GM21825 (cell line): ENCODE measurements around the gene STX16.

Experiments
- ATAC-seq: cut with Tn5 transposase; IDR thresholded peaks from one replicate; pipeline ENCODE4 v1.9.1; 2021; ENCODE audit warnings: mild to moderate bottlenecking, moderate library complexity; ENCODE audit not compliant: unreplicated experiment

The STX16 gene

GRCh38 chr20:58652606-58653294 lies 1.7 kb downstream of the STX16 start:
- peak; percentile 3 for ATAC-seq

GRCh38 chr20:58654337-58654736 lies 3.3 kb downstream of the STX16 start:
- ATAC-seq, result no peak

DNA sequence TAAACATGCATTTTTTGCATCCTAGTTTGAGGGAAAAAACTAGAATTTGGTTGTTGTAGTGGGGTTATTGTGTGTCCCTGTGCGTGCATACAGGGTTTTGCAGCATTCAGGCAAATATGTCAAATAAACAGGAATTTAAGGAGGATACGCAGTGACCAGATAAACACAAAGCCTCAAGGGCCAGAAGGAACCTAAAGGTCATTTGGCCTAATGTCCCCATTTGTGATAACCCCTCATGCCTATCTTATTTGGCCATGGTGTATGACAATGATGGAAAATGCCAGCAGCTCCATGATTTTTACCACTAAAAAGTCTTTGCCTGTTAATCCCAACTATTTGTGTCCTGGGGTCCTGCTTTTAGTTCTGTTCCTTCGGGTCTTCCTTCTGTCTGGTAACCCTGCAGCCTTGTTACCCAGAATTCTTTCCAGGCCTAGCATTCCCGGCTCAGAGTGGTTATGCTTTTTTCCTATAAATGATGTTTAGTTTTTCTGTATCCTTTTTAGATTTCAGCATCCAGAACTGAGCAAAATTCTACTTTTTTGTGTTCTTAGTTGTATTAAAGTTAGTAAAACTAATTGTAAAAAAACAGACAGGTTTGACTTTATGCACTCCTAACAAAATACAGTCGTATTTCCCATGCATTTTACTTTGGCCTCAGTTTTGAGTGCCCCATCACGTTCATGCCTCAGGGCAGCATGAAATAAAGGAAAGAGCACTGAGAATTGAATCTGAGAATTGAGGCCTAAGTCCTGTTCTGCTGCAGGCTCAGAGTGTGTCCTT lies 4.4 kb downstream of the STX16 start:
- no peak for ATAC-seq

DNA sequence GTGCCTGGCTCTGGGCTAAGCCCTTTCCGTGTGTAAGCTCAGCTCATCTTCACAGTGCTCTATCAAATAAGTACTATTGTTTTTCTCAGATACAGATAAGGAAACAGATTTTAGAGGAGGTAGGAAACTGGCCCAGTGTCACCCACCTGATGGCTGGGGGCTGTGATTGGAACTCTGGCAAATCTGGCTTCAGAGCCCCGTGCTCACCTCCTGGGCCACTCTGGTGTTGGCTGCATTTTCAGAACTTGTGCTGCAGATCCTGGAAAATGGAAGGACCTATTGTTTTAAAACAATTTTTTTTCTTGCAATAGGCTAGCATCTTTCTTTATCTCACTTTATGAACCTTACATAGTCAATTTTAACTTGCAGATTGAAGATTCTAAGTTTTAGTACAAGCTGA lies 5.7 kb downstream of the STX16 start:
- no peak for ATAC-seq

DNA sequence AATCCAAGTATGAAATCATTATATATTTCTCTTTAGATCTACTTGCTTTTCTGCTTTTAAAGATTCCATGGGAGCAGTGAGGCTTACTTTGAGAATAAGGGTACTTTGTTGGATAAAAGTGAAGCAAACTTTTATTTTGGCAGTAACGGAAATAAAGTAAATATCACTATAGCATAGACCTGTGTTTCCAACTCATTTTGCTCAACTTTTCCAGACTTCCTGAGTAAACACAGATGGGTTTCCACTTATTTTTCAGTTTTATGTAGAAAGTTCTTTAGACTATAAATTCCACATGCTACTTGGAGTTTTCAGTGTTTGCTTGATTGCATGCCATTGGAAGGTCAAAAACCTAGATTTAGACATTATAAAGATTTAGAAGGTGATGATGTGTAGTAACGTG lies 6.2 kb downstream of the STX16 start:
- ATAC-seq, result no peak

- ATAC-seq, result no peak
These were observed 6.9 kb downstream of the STX16 start for GRCh38 chr20:58657986-58658385.

DNA sequence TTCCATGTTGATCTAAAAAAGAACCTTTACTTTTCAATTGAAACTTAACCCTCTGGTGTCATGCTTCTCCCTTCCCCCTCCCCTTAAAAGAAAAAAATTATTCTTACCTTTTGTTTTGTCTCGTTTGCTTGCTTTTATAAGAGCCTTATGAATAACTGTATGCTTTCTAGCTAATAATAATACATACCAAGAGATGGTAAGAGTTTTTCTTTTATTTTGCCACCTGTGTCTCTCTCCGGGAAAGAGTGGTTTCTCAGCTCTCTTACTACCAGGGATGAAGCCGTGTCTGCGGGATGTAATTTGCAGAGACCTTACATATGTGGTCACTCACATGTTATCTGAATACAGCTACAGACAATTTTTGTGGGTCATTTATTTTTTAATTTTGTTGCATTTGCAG lies 7.7 kb downstream of the STX16 start:
- ATAC-seq, result no peak

DNA sequence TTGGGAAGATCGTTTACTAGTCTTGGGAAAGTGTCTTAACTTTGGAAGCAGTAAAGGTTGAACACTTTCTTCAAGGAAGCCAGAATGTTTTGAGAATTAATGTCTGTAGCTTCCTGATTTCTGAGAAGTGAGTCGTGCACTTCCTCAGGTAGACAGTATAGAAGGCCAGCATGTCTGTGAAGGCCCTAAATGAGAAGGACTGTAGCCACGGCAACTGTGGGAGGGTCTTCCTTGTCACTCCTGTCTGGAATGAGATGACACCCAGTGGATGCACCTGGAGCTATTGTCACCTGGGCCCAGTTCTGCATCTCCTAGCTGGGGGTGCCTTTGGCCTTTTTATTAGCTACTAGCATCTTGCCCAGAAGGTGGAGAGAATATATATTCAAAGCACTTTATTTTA lies 8.8 kb downstream of the STX16 start:
- no peak for ATAC-seq

GRCh38 chr20:58660855-58661597 lies 9.9 kb downstream of the STX16 start:
- ATAC-seq, result no peak

DNA sequence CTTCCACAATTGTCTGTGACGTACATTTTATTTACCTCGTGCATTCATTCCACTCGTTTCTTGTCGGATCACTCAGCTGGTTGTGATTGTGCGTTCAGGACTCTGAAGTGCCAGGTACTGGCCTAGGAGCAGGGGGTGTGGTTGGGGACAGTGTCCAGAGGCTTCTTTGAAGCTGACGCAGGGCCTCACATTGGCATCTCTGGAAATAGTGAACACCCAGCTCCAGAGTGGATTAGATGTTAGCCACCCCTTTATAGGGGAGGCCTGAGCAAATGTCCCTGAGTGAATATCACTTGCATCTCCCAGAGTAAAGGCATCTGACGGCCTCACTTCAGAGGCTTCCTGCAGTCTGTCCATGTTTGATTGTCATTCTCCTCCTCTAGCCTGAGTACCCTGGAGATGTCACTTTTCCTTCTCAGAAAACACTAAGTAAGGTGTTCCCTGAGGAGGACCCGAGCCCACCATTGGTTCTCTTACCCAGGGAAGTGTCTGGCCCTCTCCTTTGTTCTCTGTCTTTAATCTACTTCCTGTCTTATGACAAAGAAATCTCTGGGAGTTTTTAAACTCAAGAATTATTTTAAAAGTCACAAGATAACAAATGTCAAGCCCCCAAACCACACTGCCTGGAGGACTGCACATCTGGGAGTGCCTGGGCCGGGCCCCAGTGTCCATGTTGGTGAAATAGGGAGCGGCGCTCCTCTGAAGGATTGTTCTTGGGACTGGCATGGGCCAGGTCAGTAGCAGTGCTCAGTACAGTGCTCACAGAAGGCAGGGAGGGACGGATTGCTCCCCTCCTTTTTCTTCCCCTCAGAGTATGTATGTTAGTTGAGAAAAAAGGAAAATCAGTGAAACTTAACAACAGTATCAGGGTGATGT lies 10.8 kb downstream of the STX16 start:
- ATAC-seq, result no peak

DNA sequence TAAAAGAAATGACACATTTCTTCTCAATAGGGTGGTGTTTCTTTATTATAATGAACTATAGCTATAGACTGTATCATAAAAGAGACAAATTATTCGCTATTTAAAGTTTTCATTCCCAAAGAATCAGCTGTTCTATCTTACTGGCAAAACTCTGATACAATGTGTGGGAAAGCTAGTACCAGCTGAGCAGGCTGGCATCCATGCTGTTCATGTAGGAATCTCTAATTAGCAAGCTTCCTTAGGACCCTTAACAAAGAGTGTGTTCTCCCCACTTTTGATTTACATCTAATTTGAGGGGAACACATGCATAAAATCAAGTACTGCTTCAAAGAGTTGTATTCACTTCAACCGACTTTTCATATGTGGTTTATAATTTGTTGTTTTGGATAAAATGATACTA lies 13.2 kb downstream of the STX16 start:
- no peak for ATAC-seq

- ATAC-seq, result no peak
These were observed 13.8 kb downstream of the STX16 start for GRCh38 chr20:58664883-58665282.

GRCh38 chr20:58665606-58666005 lies 14.5 kb downstream of the STX16 start:
- no peak for ATAC-seq

GRCh38 chr20:58666702-58667101 lies 15.6 kb downstream of the STX16 start:
- ATAC-seq, result no peak

DNA sequence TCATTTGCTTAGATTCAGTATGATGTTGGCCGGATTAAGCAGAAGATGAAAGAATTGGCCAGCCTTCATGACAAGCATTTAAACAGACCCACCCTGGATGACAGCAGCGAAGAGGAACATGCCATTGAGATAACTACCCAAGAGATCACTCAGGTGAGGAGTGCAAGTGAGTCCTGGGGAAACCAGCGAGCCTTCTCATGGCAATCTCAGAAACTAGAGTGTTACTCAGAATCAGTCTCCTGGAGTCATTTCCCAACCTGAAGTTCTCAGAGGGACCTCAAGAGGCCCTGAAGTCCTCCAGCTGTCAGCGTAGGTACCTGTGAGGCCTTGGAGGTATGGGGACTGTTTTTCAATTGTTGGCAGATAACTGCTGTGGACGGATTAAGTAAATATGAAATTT lies 16.9 kb downstream of the STX16 start:
- ATAC-seq, result no peak

DNA sequence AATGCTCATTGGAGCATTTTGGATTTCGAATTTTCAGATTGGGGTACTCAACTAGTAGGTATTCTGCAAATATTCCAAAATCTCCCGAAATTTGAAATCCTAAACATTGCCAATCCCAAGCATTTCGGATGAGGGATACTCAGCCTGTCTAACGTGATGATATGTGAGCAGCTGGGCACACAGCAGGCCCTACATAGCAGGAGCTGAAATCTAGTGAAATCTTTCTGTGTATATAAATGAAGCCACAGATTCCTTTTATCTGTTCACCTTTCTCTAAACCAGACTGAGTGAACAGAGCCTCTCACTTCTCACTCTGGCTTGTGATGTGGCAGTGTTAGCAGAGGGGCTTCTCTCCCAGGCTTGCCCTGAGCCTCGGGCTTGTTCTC lies 17.8 kb downstream of the STX16 start:
- no peak for ATAC-seq

DNA sequence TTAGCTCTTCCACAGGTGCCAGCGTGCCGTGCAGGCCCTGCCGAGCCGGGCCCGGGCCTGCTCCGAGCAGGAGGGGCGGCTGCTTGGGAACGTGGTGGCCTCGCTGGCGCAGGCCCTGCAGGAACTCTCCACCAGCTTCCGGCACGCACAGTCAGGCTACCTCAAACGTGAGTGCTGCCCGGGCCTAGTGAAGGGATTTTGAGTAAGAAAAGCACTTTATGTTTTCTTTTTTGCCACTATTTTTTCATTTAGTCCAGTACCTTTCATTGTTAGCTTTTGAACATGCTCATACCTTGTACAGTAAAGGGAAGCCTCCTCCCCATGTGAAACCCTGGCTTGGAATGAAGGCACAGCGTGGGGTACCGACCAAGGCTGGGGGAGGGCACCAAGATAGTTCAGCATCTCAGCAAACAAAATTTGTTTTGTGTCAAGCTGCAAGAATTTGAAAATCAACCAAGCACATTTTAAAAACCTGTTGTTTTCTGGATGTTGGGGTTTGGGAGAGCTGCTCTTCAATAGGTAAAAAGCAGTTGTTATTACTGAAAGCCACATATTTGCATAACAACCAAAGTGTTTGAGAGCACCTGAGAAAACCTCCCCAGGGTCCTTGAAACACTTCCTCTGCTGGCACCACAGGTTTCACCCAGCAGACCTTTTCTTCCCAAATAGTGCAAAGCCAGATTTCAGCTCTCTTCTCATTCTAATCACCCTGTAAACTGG lies 18.4 kb downstream of the STX16 start:
- peak; percentile 76 for ATAC-seq

DNA sequence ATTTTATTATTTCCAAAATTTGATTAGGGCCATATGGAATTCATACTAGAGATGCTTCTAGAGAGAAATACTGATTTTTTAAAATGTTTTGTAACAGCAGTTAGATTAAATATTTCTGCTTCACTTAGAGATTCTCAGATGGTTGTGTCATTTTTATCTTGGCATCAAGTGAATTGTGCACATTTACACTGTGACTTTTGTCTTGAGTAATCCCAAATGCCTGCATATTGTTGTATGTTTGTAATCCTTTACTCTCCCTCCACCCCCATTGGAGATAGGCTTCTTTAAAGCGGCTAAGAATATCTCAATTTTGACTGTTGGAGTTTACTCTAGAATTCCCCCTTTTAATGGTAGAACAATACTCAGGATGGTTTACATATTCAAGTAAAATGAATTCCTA lies 19.0 kb downstream of the STX16 start:
- ATAC-seq, result no peak

- no peak for ATAC-seq
These were observed 19.6 kb downstream of the STX16 start for GRCh38 chr20:58670659-58671058.

- no peak for ATAC-seq
These were observed 22.0 kb downstream of the STX16 start for GRCh38 chr20:58673119-58673518.
